ENCODE results near the gene PSG6.
A peak's percentile ranks its signal among the peaks of the same experiment; 100 is the strongest.
"Not testable (repeated sequence)": the region's sequence is repeated elsewhere in the genome, so short reads cannot be mapped to it uniquely, and the experiment has no call there.

The PSG6 gene

DNA sequence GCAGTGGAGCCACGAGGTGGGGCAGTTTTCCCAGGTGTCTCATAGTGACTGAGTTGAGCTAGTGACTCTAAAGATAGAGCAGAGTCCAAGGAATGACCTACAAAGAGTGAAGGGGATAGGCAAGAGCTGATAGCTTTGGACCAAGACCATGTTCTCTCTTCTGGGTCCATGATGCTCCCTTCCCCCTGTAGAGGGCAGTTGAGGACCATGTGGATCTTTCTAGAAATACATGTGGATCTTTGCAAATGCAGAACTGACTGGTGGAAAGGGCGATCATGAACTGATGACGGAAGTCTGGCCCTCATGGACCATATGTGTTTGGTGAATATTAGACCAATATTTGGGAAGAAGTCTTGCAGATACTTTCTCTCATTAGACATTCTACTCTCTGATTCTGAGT lies 45.1 kb downstream of the PSG6 start:
- H3K4me3 ChIP-seq (IDR thresholded peaks at IDR 0.05; ENCODE audit: insufficient read depth, low read depth, low read length), result no peak overlapping the region
- no peak overlapping the region for H3K9ac ChIP-seq
- H2AFZ ChIP-seq (ENCODE audit: low read depth), result no peak overlapping the region
- no peak overlapping the region for H3K27ac ChIP-seq
- H4K20me1 ChIP-seq (ENCODE audit: insufficient read depth), result no peaks in the 10 kb centered on the region
- H3K4me2 ChIP-seq, result no peak overlapping the region
- no peaks in the 10 kb centered on the region for H3K36me3 ChIP-seq (ENCODE audit: insufficient read depth)
- no peaks in the 10 kb centered on the region for H3K27me3 ChIP-seq (ENCODE audit: insufficient read depth, low read depth)
- TF ChIP-seq, protein P1, sequence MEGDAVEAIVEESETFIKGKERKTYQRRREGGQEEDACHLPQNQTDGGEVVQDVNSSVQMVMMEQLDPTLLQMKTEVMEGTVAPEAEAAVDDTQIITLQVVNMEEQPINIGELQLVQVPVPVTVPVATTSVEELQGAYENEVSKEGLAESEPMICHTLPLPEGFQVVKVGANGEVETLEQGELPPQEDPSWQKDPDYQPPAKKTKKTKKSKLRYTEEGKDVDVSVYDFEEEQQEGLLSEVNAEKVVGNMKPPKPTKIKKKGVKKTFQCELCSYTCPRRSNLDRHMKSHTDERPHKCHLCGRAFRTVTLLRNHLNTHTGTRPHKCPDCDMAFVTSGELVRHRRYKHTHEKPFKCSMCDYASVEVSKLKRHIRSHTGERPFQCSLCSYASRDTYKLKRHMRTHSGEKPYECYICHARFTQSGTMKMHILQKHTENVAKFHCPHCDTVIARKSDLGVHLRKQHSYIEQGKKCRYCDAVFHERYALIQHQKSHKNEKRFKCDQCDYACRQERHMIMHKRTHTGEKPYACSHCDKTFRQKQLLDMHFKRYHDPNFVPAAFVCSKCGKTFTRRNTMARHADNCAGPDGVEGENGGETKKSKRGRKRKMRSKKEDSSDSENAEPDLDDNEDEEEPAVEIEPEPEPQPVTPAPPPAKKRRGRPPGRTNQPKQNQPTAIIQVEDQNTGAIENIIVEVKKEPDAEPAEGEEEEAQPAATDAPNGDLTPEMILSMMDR (conservative IDR thresholded peaks at IDR 0.05; ENCODE audit: low read depth, low read length), result no peak
- H3K4me1 ChIP-seq (ENCODE audit: low read depth, poor library complexity, severe bottlenecking), result no peaks in the 10 kb centered on the region
- no peaks in the 10 kb centered on the region for H3K79me2 ChIP-seq (ENCODE audit: insufficient read depth, low read depth)

DNA sequence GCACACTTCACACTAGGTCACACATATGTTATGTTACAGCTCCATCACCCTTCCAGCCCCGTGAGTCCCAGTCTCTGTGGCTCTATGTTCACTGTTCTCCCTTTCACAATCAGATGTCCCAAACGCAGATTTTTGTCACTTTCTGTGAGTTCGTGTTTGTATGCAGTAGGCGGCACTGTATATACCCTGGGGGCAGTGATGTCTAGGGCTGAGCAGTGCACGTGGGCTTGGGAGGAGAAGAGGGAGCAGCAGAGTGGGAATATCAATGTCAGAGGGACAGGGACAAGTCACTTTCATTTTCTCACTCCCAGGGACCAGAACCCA lies 60.2 kb downstream of the PSG6 start:
- Histone ChIP-seq H3K27ac (no peak overlapping the region), H3K4me2 (no peak overlapping the region), H2AFZ (ENCODE audit: low read depth) (no peak overlapping the region), H3K36me3 (ENCODE audit: insufficient read depth) (no peaks in the 10 kb centered on the region), H3K9ac (no peak overlapping the region), H3K27me3 (ENCODE audit: insufficient read depth, low read depth) (no peaks in the 10 kb centered on the region), H3K79me2 (ENCODE audit: insufficient read depth, low read depth) (no peaks in the 10 kb centered on the region), H4K20me1 (ENCODE audit: insufficient read depth) (no peaks in the 10 kb centered on the region), H3K4me1 (ENCODE audit: low read depth, poor library complexity, severe bottlenecking) (no peaks in the 10 kb centered on the region), H3K4me3 (IDR thresholded peaks at IDR 0.05; ENCODE audit: insufficient read depth, low read depth, low read length) (no peak overlapping the region)
- TF ChIP-seq, protein P1 (conservative IDR thresholded peaks at IDR 0.05; ENCODE audit: low read depth, low read length), result peak; percentile 46; the same call in 1 of the 2 replicates

DNA sequence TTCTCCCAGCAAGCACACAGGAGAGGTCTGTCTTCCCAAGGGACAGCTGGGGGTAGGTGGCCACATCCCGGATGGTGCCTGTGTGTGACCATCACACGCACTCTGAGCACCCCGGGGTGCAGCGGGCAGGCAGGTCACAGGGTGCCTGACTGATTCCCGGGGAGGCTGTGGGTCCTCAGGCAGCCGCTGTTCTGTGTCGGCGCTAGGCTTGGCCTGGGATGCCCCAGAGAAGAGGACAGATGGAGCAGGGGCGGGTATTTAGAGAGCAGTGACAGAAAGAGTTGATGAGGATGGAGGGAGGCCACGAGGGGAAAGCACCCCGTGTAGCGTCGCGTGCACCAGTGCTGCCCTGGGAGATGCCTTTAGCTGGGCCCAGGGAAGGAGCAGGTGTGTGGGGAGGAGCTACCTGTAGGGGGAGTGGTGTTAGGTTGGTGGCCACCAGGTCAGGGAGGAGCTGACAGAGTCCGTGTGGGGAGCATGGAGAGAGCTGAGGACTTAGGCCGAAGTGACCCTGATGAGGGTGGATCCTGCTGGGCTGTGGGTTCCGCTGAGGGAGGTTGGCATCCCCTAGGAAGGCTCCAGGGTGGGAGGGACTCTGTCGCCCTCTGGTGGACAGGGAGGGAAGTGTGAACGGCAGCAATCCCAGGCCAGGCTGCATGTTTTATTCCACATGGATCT lies 60.7 kb downstream of the PSG6 start:
- H4K20me1 ChIP-seq (ENCODE audit: insufficient read depth); H3K27me3 ChIP-seq (ENCODE audit: insufficient read depth, low read depth); H3K79me2 ChIP-seq (ENCODE audit: insufficient read depth, low read depth); H3K4me3 ChIP-seq (IDR thresholded peaks at IDR 0.05; ENCODE audit: insufficient read depth, low read depth, low read length); H3K9ac ChIP-seq; H2AFZ ChIP-seq (ENCODE audit: low read depth); H3K4me1 ChIP-seq (ENCODE audit: low read depth, poor library complexity, severe bottlenecking); H3K4me2 ChIP-seq; H3K27ac ChIP-seq; H3K36me3 ChIP-seq (ENCODE audit: insufficient read depth): not testable (repeated sequence)

DNA sequence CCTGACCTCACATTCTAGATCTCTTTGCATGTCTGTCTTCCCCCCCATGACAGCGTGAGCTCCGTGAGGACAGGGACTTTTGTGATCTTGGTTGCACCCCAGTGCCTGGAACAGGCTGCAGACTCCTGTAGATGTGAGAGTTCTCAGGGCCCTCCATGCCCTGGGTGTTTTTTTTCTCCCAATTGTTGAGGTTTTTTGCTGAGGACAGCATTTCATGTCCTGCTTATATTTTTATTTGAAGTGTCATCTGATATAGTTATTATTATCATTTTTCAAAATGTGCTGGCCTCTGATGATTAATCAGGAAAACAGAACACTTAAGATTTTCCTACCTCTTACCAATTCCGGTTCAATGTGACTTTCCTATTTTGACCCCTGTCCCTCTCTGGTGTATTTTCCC lies 62.9 kb downstream of the PSG6 start:
- not testable (repeated sequence) for H3K4me2 ChIP-seq; H2AFZ ChIP-seq (ENCODE audit: low read depth); H3K4me3 ChIP-seq (IDR thresholded peaks at IDR 0.05; ENCODE audit: insufficient read depth, low read depth, low read length); H3K36me3 ChIP-seq (ENCODE audit: insufficient read depth); H3K4me1 ChIP-seq (ENCODE audit: low read depth, poor library complexity, severe bottlenecking); H3K9ac ChIP-seq; H3K79me2 ChIP-seq (ENCODE audit: insufficient read depth, low read depth); H3K27ac ChIP-seq; H3K27me3 ChIP-seq (ENCODE audit: insufficient read depth, low read depth); H4K20me1 ChIP-seq (ENCODE audit: insufficient read depth)

DNA sequence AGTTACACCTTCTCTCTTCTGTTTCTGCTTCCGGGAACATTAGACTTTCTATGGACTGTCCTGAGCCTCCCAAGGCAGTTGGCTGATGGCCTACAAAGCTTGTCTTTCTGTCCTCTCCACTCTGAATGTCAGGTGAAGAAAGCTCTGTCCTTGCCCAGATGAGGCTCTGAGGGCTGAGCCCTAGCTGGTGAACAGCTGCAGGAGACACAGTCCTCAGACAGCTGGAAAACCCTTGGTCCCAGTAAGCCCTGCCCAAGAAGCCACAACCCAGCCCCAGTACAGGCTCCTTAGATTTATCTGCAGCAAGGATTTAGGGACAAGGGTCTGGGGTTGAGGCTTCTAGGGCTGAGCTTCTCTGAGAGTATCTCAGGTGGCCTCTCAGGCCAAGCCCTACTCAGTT lies 64.5 kb downstream of the PSG6 start:
- H4K20me1 ChIP-seq (ENCODE audit: insufficient read depth); H3K4me2 ChIP-seq; H3K27me3 ChIP-seq (ENCODE audit: insufficient read depth, low read depth); H3K36me3 ChIP-seq (ENCODE audit: insufficient read depth); H3K9ac ChIP-seq; H3K79me2 ChIP-seq (ENCODE audit: insufficient read depth, low read depth); H2AFZ ChIP-seq (ENCODE audit: low read depth); H3K27ac ChIP-seq; H3K4me3 ChIP-seq (IDR thresholded peaks at IDR 0.05; ENCODE audit: insufficient read depth, low read depth, low read length); H3K4me1 ChIP-seq (ENCODE audit: low read depth, poor library complexity, severe bottlenecking): not testable (repeated sequence)

DNA sequence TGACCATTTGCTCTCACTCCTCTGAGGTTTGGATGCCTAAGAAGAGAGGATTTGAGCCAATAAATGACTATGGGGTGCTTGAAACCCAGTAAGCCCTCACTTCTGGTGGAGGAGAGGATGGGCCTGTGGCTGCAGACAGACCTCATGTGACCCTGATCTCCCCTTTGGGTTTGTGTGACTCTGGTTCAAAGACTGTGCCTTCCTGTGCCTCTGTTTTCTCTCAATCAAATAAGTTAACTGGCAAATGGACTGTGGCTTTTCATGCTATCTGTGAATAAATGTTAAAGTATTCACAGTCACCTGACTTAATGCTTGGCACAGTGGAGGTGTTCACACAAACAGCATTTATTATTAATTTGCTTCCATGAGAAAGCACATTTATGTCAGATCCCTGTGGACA lies 64.9 kb downstream of the PSG6 start:
- H3K79me2 ChIP-seq (ENCODE audit: insufficient read depth, low read depth); H3K4me2 ChIP-seq; H3K4me1 ChIP-seq (ENCODE audit: low read depth, poor library complexity, severe bottlenecking); H3K36me3 ChIP-seq (ENCODE audit: insufficient read depth); H4K20me1 ChIP-seq (ENCODE audit: insufficient read depth); H3K27me3 ChIP-seq (ENCODE audit: insufficient read depth, low read depth); H3K4me3 ChIP-seq (IDR thresholded peaks at IDR 0.05; ENCODE audit: insufficient read depth, low read depth, low read length); H2AFZ ChIP-seq (ENCODE audit: low read depth); H3K27ac ChIP-seq; H3K9ac ChIP-seq: not testable (repeated sequence)

All from KMS-11 (cell line).